Upper lobe of left lung (tissue), 6 donors: Measurements from ENCODE around the gene SLC15A4. TPM values are rescaled to one million over a fixed set of nuclear protein-coding genes. Genes with fewer than 3 reads are reported as not detected.

Experiments used
- ATAC-seq, 2 donors: fragments of 200-7000 bp; cut with Tn5 transposase; one replicate each; pipeline ENCODE4 v1.9.1; 2022; ENCODE audit warnings: mild to moderate bottlenecking in 2 of 2, moderate library complexity in 2 of 2; ENCODE audit not compliant: low FRiP score in 2 of 2
- DNase-seq, 2 donors: peaks; one replicate each; pipeline ENCODE4 v3.0.0-alpha.2; 2019 to 2020
- H3K27ac ChIP-seq, 4 donors: fragments of 200-600 bp; sonication (generic); one replicate each; pipeline ENCODE4 v1.5.1; 2016 to 2019
- H3K27me3 ChIP-seq, 4 donors: fragments of 200-600 bp; sonication (generic); one replicate each; pipeline ENCODE4 v1.5.1; 2017 to 2019
- H3K36me3 ChIP-seq, 4 donors: fragments of 200-600 bp; sonication (generic); one replicate each; pipeline ENCODE4 v1.5.1; 2016 to 2019
- H3K4me1 ChIP-seq, 4 donors: fragments of 200-600 bp; sonication (generic); one replicate each; pipeline ENCODE4 v1.5.1; 2018 to 2019
- H3K4me3 ChIP-seq, 4 donors: fragments of 200-600 bp; sonication (generic); one replicate each; pipeline ENCODE4 v1.5.1; 2017 to 2019; ENCODE audit warnings: mild to moderate bottlenecking in 2 of 4, moderate library complexity in 1 of 4
- H3K9me3 ChIP-seq, 4 donors: fragments of 200-600 bp; sonication (generic); one replicate each; pipeline ENCODE4 v1.5.1; 2018 to 2019
- CTCF ChIP-seq, 6 experiments: fragments of 450-650 bp in 4 of 6; fragments of 200-600 bp in 2 of 6; sonication (generic) in 2 of 6; IDR thresholded peaks; one replicate each; pipeline ENCODE4 v1.5.1; 2016 to 2019; ENCODE audit warnings: antibody characterized with exemption in 6 of 6
- EP300 ChIP-seq, 4 donors: sonication (generic); formaldehyde crosslinking; IDR thresholded peaks; one replicate each; pipeline ENCODE4 v1.5.1; 2017; ENCODE audit warnings: antibody characterized with exemption in 4 of 4, control low read depth in 2 of 4
- POLR2A ChIP-seq, 4 donors: fragments of 450-650 bp; IDR thresholded peaks; one replicate each; pipeline ENCODE4 v1.5.1; 2016 to 2017; ENCODE audit warnings: antibody characterized with exemption in 4 of 4, mild to moderate bottlenecking in 2 of 4
- POLR2AphosphoS5 ChIP-seq, 2 donors: sonication (generic); formaldehyde crosslinking; IDR thresholded peaks; one replicate each; pipeline ENCODE4 v1.5.1; 2017; ENCODE audit warnings: antibody characterized with exemption in 2 of 2
- WGBS, 2 donors: methylation state at CpG; one replicate each; pipeline ENCODE4 v1.1.5; 2017 to 2018; 5-methylcytosine and 5-hydroxymethylcytosine counted together
- total RNA-seq, 6 donors: library from RNA; depleted of rRNA in 4 of 6; stranded (reverse); fragments of >200 nt in 4 of 6; gene quantifications; one replicate each; pipeline versions ENCODE4 v1.1.0 to v1.2.1, GENCODE V29; 2016 to 2021
- donor health status: DM: no; HTN: no; CAD: no; lungs with moderate emphysema.
- donor health status: DM: no; HTN: yes; CAD: no; lungs with severe emphysema.

The SLC15A4 gene
- 10 to 100 TPM; 21.0 to 58.7 (median 32.8) TPM for total RNA-seq

GRCh38 chr12:128823916-128824839, at the start of gene SLC15A4:
Gene SLC15A4, minus strand, starts transcription at chr12:128823958. Its CDS starts 15 bp downstream, at chr12:128823943.
- peaks cover 21 to 36% (median 28%) of the 10 kb centered on the region in 4 donors for H3K4me1 ChIP-seq
- H3K27ac ChIP-seq: peak within 1 kb of the TSS; percentile 83 to 95 (median 86)
- ATAC-seq (peak; percentile 97 to 98), DNase-seq (peak; percentile 98 to 99)
- peaks cover 0 to 6% (median 2%) of the 10 kb centered on the region in 4 donors for H3K9me3 ChIP-seq
- peak within 1 kb of the TSS; percentile 76 to 97 (median 90) for H3K4me3 ChIP-seq
- H3K27me3 ChIP-seq: no peaks in the 10 kb centered on the region
- peaks cover 0 to 8% (median 0%) of the 10 kb centered on the region in 4 donors for H3K36me3 ChIP-seq
- TF ChIP-seq POLR2A (IDR thresholded peaks at IDR 0.05): peak; percentile 62 to 98 (median 82)
- peak in 1 of 6 experiments; percentile 13 for TF ChIP-seq CTCF (IDR thresholded peaks at IDR 0.05)
- TF ChIP-seq POLR2AphosphoS5 (IDR thresholded peaks at IDR 0.05): peak; percentile 94
- TF ChIP-seq EP300 (IDR thresholded peaks at IDR 0.05): no peak
- 9 to 23% methylated on average over 16 to 39 of the region's 63 CpGs for WGBS, 2 donors

GRCh38 chr12:128872303-128872702, 48.5 kb upstream of the SLC15A4 start:
- H3K4me3 ChIP-seq: no peak overlapping the region
- H3K27ac ChIP-seq: no peak overlapping the region
- no peak for DNase-seq
- ATAC-seq: peak in 1 of 2 donors; percentile 24
- TF ChIP-seq EP300 (IDR thresholded peaks at IDR 0.05) (no peak), POLR2A (IDR thresholded peaks at IDR 0.05) (no peak), POLR2AphosphoS5 (IDR thresholded peaks at IDR 0.05) (no peak), CTCF (IDR thresholded peaks at IDR 0.05) (no peak)
- H3K36me3 ChIP-seq: no peaks in the 10 kb centered on the region
- H3K4me1 ChIP-seq: no peaks in the 10 kb centered on the region
- WGBS, 2 donors: 78 to 80% methylated on average over 5 of the region's 5 CpGs
- no peaks in the 10 kb centered on the region for H3K27me3 ChIP-seq
- peaks cover 8 to 22% (median 14%) of the 10 kb centered on the region in 4 donors for H3K9me3 ChIP-seq

GRCh38 chr12:128871516-128871892, 47.7 kb upstream of the SLC15A4 start:
- Histone ChIP-seq H3K9me3 (peaks cover 5 to 14% (median 9%) of the 10 kb centered on the region in 4 donors), H3K4me1 (no peaks in the 10 kb centered on the region), H3K36me3 (no peaks in the 10 kb centered on the region), H3K27me3 (no peaks in the 10 kb centered on the region), H3K4me3 (no peak overlapping the region), H3K27ac (no peak overlapping the region)
- ATAC-seq: no peak
- no peak for DNase-seq
- no peak for TF ChIP-seq EP300 (IDR thresholded peaks at IDR 0.05)
- TF ChIP-seq POLR2AphosphoS5 (IDR thresholded peaks at IDR 0.05): no peak
- TF ChIP-seq POLR2A (IDR thresholded peaks at IDR 0.05): no peak
- no peak for TF ChIP-seq CTCF (IDR thresholded peaks at IDR 0.05)
- 73 to 74% methylated on average over 2 of the region's 2 CpGs for WGBS, 2 donors

- ATAC-seq (no peak), DNase-seq (peak in 1 of 2 donors; percentile 24)
- WGBS, 2 donors: 78 to 79% methylated on average over 13 of the region's 13 CpGs
- no peaks in the 10 kb centered on the region for H3K4me1 ChIP-seq
- no peak overlapping the region for H3K27ac ChIP-seq
- H3K27me3 ChIP-seq: no peaks in the 10 kb centered on the region
- H3K36me3 ChIP-seq: no peaks in the 10 kb centered on the region
- no peak for TF ChIP-seq POLR2A (IDR thresholded peaks at IDR 0.05)
- TF ChIP-seq EP300 (IDR thresholded peaks at IDR 0.05): no peak
- TF ChIP-seq POLR2AphosphoS5 (IDR thresholded peaks at IDR 0.05): no peak
- TF ChIP-seq CTCF (IDR thresholded peaks at IDR 0.05): no peak
- no peak overlapping the region for H3K4me3 ChIP-seq
- H3K9me3 ChIP-seq: no peaks in the 10 kb centered on the region
These were observed 43.7 kb upstream of the SLC15A4 start for GRCh38 chr12:128867466-128867865.
